GM19099 (cell line): Measurements from ENCODE around the gene CEP95.

Source experiments
- POLR2A ChIP-seq: IDR thresholded peaks from 3 replicates; pipeline ENCODE4 v1.6.1; 2011; ENCODE audit warnings: low read depth; ENCODE audit not compliant: insufficient read length; ENCODE audit errors: extremely low read depth

The CEP95 gene

DNA sequence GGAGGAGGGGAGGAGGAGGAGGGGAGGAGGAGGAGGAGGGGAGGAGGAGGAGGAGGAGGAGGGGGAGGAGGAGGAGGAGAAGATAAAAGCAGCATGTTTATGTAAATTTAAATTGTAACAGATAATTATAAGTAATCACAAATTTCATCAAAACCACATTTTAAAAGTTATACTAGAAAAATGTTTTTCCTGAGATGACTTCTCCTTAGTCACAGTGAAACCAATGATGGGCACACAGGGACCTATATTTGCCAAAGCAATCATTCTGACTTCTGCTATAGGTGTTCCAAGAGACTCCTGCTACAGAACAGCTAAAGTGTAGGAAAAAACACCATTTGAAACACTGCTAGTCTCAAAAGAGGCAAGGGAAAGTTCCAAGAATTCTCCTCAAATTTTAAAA is 66.4 kb downstream of the CEP95 start:
- TF ChIP-seq POLR2A, result no peak

DNA sequence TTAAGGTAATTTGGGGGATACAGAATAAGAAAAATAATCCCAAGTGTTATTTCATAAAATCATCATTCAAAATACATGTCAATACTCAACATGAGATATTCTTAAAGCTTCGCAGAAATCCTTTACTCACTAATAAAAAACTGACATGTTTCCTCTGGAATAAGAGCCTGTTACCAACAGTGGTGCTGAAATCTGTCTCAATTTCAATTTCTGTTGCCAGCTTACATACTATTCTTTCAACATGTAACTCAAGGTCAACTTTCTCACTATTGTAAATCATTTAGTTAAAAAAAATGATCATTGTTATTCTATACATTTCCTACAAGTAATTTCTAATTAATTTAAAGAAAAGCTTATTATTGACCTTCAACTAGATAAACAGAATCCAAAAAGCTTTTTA is 67.9 kb downstream of the CEP95 start:
- no peak for TF ChIP-seq POLR2A

DNA sequence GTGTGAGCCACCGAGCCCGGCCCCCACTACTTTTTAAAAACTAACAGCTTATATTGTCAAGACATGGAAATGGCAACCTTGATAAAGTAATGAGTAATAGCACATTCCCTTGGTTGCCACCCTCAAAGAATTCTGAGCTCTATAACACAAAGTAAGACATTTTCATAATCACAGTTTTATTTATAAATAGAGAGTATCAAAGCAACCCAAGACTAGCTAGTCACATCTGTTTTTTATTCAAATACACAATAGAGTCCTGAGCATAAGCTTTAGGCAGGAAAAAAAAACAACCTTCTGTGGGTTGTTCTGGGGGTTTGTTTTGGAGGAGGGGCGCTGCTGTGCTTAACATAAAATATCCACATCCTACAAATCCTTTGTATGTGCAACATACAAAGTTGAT is 68.7 kb downstream of the CEP95 start:
- TF ChIP-seq POLR2A, result no peak

DNA sequence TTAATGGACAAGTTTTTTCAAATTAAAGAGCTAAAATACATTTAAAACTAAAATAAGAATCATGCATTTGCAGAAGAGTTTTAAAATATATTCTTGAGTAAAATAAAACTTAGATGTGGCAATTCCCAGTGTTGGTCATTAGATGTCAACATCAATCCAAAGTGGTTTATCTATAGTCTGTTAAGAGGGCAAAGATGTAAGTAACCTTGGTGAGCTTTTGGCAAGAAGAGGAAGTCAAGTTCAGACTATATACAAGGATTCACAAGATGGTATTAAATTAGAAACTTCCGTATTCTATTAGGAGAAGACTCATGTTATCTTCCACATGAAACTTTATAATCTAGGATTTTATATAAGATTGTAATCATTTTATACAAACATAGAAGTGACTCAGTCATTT is 73.1 kb downstream of the CEP95 start:
- TF ChIP-seq POLR2A, result no peak

DNA sequence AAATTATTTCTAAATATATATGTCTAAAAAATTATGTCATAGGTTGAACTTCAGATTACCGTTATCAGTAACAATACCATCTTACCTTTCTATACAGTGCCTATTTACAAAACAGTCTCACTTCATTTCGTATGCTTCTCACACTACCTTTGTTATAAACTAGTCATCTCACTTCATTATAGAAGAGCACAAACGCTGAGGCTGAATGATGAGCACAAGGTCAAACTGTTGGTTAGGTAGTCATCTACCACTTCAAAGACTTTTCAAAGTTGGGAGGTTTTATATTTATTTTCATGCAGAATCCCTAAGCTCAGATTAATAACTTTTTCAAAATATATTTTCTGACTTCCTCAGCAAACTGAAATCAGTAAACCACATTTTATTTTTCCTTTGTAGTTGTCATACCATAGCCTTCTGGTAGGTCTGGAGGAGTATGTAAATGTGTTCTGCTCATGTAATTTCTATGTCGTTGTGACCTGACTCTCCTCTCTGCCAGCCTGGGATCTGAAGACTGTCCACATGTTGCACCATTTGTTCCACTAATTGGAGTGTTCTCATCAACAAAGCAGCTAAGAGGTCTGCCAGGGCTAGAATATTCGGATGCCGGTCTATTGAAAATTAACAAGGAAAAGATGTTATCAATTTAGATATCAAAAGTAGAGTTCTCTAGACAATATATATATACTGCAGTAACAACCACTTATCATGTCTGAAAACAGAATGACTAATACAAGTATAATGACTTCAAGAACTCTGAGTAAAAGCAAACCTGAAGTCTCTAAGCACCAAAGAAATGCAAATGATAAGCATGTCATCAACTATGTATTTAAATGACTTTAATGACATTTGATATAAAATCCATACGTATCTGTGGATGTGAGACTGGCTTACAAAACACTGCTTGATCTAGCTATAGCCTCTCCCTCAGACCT is 73.9 kb downstream of the CEP95 start:
- no peak for TF ChIP-seq POLR2A

DNA sequence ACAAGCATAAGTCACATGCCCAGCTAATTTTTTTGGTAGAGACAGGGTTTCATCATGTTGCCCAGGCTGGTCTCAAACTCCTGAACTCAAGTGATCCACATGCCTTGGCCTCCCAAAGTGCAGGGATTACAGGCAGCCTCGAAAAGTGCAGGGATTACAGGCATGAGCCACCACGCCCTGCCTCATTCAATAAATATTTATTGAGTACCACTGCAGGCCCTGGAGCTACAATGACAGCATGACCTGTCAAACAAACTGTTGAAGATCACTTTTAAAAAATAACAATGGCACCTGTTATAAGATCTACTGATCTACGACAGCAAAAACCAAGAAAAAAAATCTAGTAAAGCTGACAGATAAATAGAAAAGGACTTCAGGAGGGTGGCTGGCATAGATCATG is 76.3 kb downstream of the CEP95 start:
- TF ChIP-seq POLR2A, result no peak

DNA sequence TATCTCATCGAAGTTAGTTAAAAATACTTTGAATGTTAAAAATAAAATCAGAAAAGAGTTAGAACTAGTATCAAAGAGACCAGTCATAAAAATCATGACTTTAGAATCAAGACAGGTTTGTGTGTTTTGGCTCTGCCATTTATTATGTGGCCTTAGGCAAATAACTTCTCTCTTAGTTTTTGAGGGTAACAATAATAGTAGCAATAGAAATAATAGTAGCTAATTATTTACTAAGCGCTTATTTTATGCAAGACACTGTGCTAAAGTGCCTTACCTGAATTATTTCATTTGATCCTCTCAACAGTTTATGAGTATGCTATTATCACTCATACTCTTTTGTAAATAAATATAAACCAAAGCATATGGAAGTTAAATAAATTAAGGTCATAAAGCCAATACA is 78.4 kb downstream of the CEP95 start:
- no peak for TF ChIP-seq POLR2A
